SH-SY5Y (cell line): ENCODE measurements around the gene GPR37L1.

Experiments used
- GATA2 ChIP-seq: IDR thresholded peaks from 2 replicates; pipeline ENCODE4 v1.6.1; 2011; ENCODE audit warnings: mild to moderate bottlenecking, low read depth, low read length
- GATA3 ChIP-seq: IDR thresholded peaks from 2 replicates; pipeline ENCODE4 v1.6.1; 2011; ENCODE audit warnings: low read depth, mild to moderate bottlenecking, low read length, moderate library complexity

DNA sequence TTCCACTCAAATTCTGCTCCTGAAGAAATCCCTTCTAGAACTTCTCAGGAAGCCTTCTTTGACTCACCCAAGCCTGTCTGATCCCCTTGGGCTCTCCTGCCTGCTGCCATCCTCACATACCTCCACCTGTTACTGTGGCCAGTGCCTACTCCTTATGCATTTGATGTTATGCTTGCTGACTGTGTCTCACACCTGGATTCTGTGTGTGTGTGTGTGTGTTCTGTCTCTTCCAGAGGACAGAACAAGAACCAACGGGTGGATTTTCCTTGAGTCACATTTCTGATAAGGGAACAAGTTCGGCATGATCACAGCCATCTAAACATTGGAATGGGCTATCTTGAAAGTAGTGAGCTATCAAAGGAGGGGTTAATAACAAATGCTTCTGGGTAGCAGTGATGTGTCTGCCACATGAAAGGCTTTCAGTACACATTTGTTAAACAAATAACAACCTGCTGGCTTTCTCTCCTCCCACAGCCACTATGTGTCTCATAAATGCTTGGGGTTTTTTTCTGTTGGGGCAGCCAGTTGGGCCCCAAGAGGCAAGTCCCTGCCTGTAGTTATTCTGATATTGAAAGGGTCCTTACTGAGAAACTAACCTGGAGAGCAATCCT is 8.9 kb upstream of the GPR37L1 start:
- no peak for TF ChIP-seq GATA3
- no peak for TF ChIP-seq GATA2
